Suprapubic skin (tissue), 4 donors: ENCODE data around the gene TMTC2.

Experiments used
- CTCF ChIP-seq, 2 donors: fragments of 200-600 bp in 1 of 2; fragments of 450-650 bp in 1 of 2; sonication (generic) in 1 of 2; IDR thresholded peaks; one replicate each; pipeline ENCODE4 v1.5.1; 2016 to 2019; ENCODE audit warnings: antibody characterized with exemption in 2 of 2, mild to moderate bottlenecking in 1 of 2, moderate library complexity in 1 of 2
- EP300 ChIP-seq: sonication (generic); formaldehyde crosslinking; IDR thresholded peaks from one replicate; pipeline ENCODE4 v1.6.1; 2017; ENCODE audit warnings: antibody characterized with exemption
- POLR2A ChIP-seq, 2 donors: fragments of 450-650 bp; IDR thresholded peaks; one replicate each; pipeline ENCODE4 v1.6.1; 2017; ENCODE audit warnings: antibody characterized with exemption in 2 of 2, mild to moderate bottlenecking in 2 of 2, moderate library complexity in 2 of 2
- POLR2AphosphoS5 ChIP-seq, 3 donors: sonication (generic); formaldehyde crosslinking; IDR thresholded peaks; one replicate each; pipeline ENCODE4 v1.6.1; 2017; ENCODE audit warnings: antibody characterized with exemption in 3 of 3

- TF ChIP-seq CTCF (IDR thresholded peaks at IDR 0.05), result no peak
- no peak for TF ChIP-seq POLR2A (IDR thresholded peaks at IDR 0.05)
- no peak for TF ChIP-seq EP300
- no peak for TF ChIP-seq POLR2AphosphoS5 (IDR thresholded peaks at IDR 0.05)
Observed at GRCh38 chr12:83044736-83045135, 358.0 kb downstream of the TMTC2 start.
